GM21515 (cell line): ENCODE results near the gene APOO.

Source experiments
- ATAC-seq: cut with Tn5 transposase; IDR thresholded peaks from one replicate; pipeline ENCODE4 v1.9.1; 2021; ENCODE audit not compliant: unreplicated experiment

Gene APOO

DNA sequence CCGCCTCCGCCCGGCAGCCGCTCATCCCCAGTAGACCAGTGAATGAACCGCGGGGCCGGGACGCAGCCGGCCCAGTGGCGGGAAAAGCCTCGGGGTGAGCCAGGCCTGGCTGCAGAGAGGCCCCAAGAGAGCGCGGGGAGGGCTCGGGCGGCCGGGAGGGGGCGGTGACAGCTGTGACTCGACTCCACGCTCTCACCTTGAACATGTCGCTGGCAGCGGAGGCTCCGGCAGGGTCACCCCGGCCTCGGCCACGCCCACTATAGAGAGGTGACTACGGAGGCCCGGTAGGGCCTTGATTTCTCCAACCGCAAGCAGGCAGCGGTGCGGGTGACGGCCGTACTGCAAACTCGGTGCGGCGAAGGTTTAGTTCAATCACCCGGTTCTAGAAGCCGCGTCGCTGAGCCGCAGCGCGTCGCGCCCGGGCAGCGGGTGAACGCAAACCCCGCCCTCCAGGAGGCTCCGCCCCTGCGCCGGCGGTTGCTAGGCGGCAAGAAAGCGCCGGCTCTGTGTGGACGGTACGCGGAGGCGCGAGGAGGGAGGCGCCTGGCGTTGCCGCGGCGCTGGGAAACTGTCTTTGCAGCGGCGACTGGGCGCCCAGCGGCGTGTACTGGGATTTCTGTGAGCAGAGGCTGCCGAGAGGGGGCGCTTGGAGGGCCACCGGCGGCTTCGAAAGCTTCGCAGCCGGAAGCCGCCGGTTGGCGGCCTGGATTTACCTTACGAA, at the start of gene APOO, which contains the start of gene CXorf58:
TSS of gene APOO (minus strand) at position 441 of the 721 bp plus-strand sequence. CDS start at position 205, 236 bp downstream.
TSS of gene CXorf58 (plus strand) at position 509 of the 721 bp plus-strand sequence. CDS start 2,297 bp downstream, outside the sequence.
- peak; percentile 87 for ATAC-seq

DNA sequence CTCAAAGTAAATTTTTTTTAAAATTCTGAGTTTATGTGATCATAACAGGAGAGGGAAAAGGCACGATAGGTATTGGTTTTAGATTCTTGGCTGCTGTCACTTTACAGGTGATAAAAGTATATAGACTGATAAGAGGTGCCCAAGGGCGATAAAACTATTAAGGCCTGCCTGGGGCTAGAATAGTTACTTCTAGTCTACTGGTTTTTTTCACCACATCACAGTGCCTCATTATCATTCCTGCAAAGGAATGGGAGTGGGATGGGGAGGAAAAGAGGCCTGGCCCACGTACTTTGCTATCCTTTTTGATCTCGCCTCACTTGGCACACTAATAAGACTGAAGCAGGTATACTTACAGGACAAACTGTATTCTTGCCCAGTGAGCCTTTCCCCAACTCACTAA, 46.7 kb upstream of the APOO start:
- ATAC-seq: no peak

- ATAC-seq: no peak
These were observed 46.2 kb upstream of the APOO start for GRCh38 chrX:23953908-23954269.

- ATAC-seq: peak; percentile 96
These were observed 45.5 kb upstream of the APOO start for GRCh38 chrX:23952984-23953907.

DNA sequence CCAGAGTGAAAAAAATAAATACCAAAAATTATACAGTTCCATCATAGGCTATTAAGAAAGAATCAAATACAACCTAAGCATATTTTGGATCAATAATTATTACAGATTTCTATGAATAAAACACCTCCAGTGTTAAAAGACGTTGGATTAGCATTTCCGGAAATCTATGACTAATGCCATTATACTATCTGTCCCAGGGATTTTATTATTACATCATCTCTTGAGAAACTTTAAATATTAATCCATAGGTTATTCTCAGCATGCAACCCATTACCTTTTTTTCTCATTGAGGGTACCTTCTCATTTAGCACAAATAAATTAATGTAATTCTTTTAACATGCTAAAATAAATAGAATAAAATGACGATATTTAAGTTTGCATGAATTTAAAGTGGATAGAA, 44.7 kb upstream of the APOO start:
- no peak for ATAC-seq

DNA sequence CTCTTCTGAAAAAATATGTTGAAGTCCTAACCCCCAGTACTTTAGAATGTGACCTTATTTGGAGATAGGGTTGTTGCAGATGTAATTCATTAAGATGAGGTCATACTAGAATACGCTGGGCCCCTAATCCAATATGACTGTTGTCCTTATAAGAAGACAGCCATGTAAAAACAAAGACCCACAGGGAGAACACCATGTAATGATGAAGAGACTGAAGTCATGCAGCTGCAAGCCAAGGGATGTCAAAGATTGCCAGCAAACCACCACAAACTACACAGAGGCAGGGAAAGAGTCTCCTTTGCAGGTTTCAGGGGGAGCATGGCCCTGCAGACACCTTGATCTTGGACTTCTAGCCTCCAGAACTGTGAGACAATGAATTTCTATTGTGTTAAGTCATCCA, 37.5 kb upstream of the APOO start:
- ATAC-seq: no peak

GRCh38 chrX:23944234-23944633, 36.5 kb upstream of the APOO start:
- ATAC-seq: no peak

GRCh38 chrX:23939203-23939602, 31.5 kb upstream of the APOO start:
- no peak for ATAC-seq

DNA sequence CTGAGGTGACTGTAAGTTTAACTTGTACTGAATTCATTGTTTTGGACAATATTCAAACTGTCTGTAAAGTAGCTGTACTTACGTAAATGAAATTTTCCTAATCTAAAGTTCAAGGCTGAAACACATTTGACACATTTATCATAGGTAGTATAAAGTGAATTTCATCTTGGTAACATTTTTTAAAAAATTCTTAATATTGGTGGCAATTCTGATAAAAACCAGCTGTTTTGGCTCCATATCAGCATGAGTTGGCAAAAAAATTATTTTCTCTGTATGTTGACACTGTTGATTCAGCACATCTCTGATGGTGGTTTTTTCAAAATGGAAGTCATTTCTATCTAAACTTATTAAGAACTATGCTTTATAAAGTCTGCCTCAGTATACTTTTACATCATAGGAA, 31.0 kb upstream of the APOO start:
- no peak for ATAC-seq

GRCh38 chrX:23937100-23937499, 29.4 kb upstream of the APOO start:
- no peak for ATAC-seq

DNA sequence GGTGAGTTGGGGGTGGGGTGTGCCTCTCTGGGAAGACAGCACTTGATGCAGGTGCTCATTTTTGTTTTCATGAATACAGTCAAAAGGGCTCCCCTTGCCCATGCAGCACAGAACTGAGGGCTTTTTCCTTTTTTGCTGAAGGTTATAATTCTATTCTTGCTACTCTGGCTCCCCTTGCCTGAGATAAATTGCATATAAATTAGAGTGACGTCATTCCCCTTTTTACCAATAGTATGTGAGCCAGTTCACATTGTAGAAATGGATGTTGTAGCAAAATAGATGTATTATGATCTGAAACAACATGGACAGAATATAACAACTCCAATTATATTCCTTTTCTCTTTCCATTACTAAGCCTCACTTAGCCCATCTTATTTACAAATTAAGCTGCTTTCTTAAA, 28.4 kb upstream of the APOO start:
- no peak for ATAC-seq

DNA sequence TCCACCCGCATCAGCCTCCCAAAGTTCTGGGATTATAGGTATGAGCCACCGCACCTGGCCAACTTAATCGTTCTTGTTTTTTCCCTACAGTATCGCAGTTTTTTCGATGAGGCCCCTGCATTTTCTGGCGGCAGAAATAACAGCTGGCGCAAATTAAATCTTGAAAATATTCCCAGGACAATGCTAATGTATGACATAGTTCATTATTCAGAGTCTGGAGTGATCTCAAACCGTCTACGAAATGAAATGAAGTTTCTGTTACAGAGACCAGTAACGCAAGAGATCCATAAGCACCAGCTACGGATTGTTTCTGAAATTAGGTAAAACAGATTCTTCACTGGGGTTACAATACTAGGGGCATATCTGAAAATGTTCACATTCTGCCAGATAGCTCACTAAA, 27.4 kb upstream of the APOO start:
- ATAC-seq: no peak

DNA sequence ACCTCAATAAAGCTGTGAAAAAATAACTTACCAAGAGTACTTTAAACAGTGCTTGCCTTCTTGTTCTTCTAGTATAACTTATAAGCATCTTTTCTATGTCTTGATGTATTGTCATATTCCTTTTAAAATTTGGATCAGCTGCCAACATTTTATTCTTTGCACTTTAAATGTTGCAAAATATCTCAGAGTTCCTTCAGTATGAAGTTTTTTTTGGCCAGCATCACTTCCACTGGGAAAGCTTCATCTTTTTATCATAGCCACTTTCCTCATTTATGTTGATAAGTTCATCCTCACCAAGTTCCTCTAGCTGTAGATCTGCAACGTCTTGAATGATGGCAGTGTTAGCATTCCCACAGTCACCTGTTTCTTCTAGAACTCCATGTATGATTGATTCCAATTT, 24.3 kb upstream of the APOO start:
- no peak for ATAC-seq

GRCh38 chrX:23930894-23931604, 23.3 kb upstream of the APOO start:
- ATAC-seq: no peak

GRCh38 chrX:23926015-23926414, 18.3 kb upstream of the APOO start:
- no peak for ATAC-seq

DNA sequence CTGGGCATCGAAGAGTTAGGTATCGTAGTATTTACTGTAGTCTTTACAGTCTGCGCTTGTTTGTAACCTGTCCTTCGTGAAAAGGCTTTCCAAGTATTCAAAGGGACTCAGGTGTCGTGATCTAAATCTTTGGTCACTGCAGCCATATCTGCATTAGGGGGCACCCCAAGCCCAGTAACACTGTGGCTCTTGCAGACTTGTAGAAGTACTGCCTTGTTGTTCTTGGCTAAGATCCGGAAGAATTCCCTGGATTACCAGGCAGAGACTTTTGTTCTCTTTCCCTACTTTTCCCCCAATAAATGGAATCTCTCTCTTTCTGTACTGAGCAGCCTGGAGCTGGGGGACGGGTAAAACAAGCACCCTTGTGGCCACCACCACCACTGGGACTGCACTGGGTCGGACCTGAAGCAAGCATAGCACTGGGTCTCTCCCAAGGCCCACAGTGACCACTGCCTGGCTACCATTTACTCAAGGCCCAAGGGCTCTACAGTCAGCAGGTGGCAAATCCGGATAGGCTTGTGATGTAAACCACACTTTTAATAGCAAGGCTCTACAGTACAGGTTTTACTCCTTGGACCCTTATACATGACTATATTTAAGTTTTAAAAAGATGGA, 12.1 kb upstream of the APOO start:
- no peak for ATAC-seq

GRCh38 chrX:23919148-23919547, 11.4 kb upstream of the APOO start:
- ATAC-seq: no peak

DNA sequence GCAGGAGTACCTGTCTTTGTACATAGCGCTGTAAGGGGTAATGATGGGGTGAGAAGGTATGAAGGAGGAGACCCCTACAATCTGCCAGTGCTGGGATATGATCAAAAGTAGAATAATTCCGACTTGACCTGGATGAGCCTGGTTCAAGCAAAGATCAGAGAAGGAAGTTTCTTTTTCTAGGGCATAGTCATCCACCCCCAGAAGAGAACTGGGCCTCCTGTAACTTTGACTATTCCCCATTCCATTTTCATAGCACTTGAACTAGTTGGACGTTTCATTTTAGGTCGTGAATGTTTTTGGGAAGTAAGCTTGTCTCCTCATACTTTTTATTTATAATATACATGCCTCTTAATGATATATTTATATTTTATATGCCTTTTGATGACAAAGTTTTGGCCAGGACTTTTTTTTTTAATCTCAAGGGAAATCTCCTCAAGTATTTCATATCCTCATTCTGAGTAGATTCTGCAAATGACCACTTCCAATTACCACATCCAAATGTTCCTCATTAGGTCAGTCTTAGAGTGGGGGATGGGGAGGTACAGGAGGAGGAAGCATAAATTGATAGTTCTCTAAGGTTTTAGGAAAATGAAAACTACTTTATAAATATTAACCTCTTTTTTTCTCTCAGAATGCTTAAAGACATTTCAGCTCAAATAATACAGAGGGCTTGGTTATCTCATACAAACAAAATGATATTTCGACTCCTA, 3.5 kb upstream of the APOO start:
- no peak for ATAC-seq

GRCh38 chrX:23908219-23909004, 674 bp upstream of the APOO start:
- no peak for ATAC-seq

- ATAC-seq: peak; percentile 6
These were observed 634 bp downstream of the APOO start for GRCh38 chrX:23907111-23907497.
